ENCODE data around the gene CCDC40.
"Not testable (repeated sequence)": the region's sequence is repeated elsewhere in the genome, so short reads cannot be mapped to it uniquely, and the experiment has no call there.

Gene CCDC40

GRCh38 chr17:79991924-79992648 is 44.4 kb upstream of the CCDC40 start:
- peak; percentile 3 for TF ChIP-seq CTCF (IDR thresholded peaks at IDR 0.05)
- Histone ChIP-seq H3K79me2 (peaks cover 4% of the 10 kb centered on the region), H3K9me3 (ENCODE audit: control insufficient read depth, low read length) (no peaks in the 10 kb centered on the region), H3K36me3 (ENCODE audit: control insufficient read depth, insufficient read depth, low read length) (no peaks in the 10 kb centered on the region), H3K4me2 (ENCODE audit: low read length) (peak overlapping the region; percentile 77), H2AFZ (peak overlapping the region; percentile 96), H3K4me1 (peaks cover 16% of the 10 kb centered on the region), H3K9ac (peak overlapping the region; percentile 1), H3K27me3 (ENCODE audit: control insufficient read depth, insufficient read depth, low read length) (no peaks in the 10 kb centered on the region), H3K27ac (peak overlapping the region; percentile 11), H3K4me3 (ENCODE audit: low read depth, low read length) (peak overlapping the region; percentile 37)

GRCh38 chr17:79992649-79993389 is 43.6 kb upstream of the CCDC40 start:
- Histone ChIP-seq H3K4me1 (peaks cover 16% of the 10 kb centered on the region), H3K4me3 (ENCODE audit: low read depth, low read length) (peak overlapping the region; percentile 37), H3K9me3 (ENCODE audit: control insufficient read depth, low read length) (no peaks in the 10 kb centered on the region), H3K4me2 (ENCODE audit: low read length) (peak overlapping the region; percentile 77), H3K36me3 (ENCODE audit: control insufficient read depth, insufficient read depth, low read length) (no peaks in the 10 kb centered on the region), H3K27ac (no peak overlapping the region), H3K27me3 (ENCODE audit: control insufficient read depth, insufficient read depth, low read length) (no peaks in the 10 kb centered on the region), H2AFZ (peak overlapping the region; percentile 96), H3K79me2 (peaks cover 4% of the 10 kb centered on the region), H3K9ac (no peak overlapping the region)
- no peak for TF ChIP-seq CTCF (IDR thresholded peaks at IDR 0.05)

GRCh38 chr17:79993390-79994227 is 42.8 kb upstream of the CCDC40 start:
- H2AFZ ChIP-seq: peak overlapping the region; percentile 52
- no peak for TF ChIP-seq CTCF (IDR thresholded peaks at IDR 0.05)
- H3K4me1 ChIP-seq: peaks cover 16% of the 10 kb centered on the region
- H3K36me3 ChIP-seq (ENCODE audit: control insufficient read depth, insufficient read depth, low read length): no peaks in the 10 kb centered on the region
- no peaks in the 10 kb centered on the region for H3K9me3 ChIP-seq (ENCODE audit: control insufficient read depth, low read length)
- H3K27ac ChIP-seq: no peak overlapping the region
- peaks cover 4% of the 10 kb centered on the region for H3K79me2 ChIP-seq
- H3K4me3 ChIP-seq (ENCODE audit: low read depth, low read length): no peak overlapping the region
- no peaks in the 10 kb centered on the region for H3K27me3 ChIP-seq (ENCODE audit: control insufficient read depth, insufficient read depth, low read length)
- no peak overlapping the region for H3K9ac ChIP-seq
- no peak overlapping the region for H3K4me2 ChIP-seq (ENCODE audit: low read length)

GRCh38 chr17:79994228-79994569 is 42.2 kb upstream of the CCDC40 start:
- H3K27ac ChIP-seq; H3K36me3 ChIP-seq (ENCODE audit: control insufficient read depth, insufficient read depth, low read length); H3K9ac ChIP-seq; H3K4me2 ChIP-seq (ENCODE audit: low read length); H3K9me3 ChIP-seq (ENCODE audit: control insufficient read depth, low read length); H3K27me3 ChIP-seq (ENCODE audit: control insufficient read depth, insufficient read depth, low read length); H2AFZ ChIP-seq; H3K79me2 ChIP-seq; H3K4me3 ChIP-seq (ENCODE audit: low read depth, low read length): not testable (repeated sequence)
- H3K4me1 ChIP-seq: peaks cover 16% of the 10 kb centered on the region

GRCh38 chr17:79994602-79995001 is 41.8 kb upstream of the CCDC40 start:
- Histone ChIP-seq H3K27me3 (ENCODE audit: control insufficient read depth, insufficient read depth, low read length) (no peaks in the 10 kb centered on the region), H3K27ac (no peak overlapping the region)

More at GRCh38 chr17:79994602-79995001, 41.8 kb upstream of the CCDC40 start:
- Histone ChIP-seq H3K36me3 (ENCODE audit: control insufficient read depth, insufficient read depth, low read length) (no peaks in the 10 kb centered on the region), H3K4me2 (ENCODE audit: low read length) (no peak overlapping the region), H3K79me2 (peaks cover 4% of the 10 kb centered on the region), H3K9ac (no peak overlapping the region), H3K9me3 (ENCODE audit: control insufficient read depth, low read length) (no peaks in the 10 kb centered on the region), H3K4me1 (peaks cover 16% of the 10 kb centered on the region), H3K4me3 (ENCODE audit: low read depth, low read length) (no peak overlapping the region), H2AFZ (no peak overlapping the region)
- TF ChIP-seq CTCF (IDR thresholded peaks at IDR 0.05): no peak
